Raji (cell line): ENCODE measurements around the gene NRXN2.

Experiments used
- POLR2A ChIP-seq: IDR thresholded peaks from 2 replicates; pipeline ENCODE4 v1.6.1; 2011; ENCODE audit warnings: low read depth, low read length, control low read depth; ENCODE audit not compliant: insufficient read depth

The NRXN2 gene

DNA sequence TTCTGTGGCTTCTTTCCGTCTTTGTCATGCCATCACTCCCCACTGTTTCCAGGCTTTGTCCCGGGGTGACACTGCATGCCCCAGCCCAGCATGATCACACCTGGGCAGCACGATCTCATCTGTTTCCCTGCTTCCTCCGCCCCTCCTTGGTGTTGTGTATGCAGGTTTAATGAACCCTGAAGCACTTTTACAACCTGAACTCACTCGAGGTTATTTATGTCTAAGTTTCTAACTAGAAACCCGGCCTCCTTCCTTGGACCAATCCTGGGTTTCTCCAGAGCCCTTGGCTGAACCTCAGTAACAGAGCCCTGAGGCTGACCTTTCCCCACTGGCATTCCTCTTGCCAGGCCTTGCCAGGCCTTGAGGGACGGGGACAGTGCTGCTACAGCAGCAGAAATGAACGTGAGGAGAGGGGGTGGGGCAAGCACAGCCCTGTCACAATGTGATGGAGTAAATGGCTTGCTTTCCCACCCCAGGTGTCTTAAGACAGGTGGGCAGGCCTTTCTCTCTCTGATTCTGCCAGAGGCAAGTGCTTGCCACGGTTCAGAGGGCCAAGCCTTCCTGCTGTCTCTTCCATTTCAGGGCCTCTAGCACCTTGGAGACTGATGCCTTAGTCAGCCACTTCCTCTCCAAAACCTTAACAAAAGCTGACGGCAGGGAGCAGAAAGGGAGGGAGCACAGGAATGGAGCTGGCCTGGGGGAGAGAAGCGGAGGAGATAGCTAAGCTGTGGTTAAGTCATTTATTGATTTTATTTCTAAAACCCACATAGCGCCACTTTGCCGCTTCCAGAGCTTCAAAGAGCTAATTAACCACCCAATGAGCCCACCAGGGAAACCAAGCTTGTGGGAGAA lies 39.9 kb upstream of the NRXN2 start:
- no peak for TF ChIP-seq POLR2A

DNA sequence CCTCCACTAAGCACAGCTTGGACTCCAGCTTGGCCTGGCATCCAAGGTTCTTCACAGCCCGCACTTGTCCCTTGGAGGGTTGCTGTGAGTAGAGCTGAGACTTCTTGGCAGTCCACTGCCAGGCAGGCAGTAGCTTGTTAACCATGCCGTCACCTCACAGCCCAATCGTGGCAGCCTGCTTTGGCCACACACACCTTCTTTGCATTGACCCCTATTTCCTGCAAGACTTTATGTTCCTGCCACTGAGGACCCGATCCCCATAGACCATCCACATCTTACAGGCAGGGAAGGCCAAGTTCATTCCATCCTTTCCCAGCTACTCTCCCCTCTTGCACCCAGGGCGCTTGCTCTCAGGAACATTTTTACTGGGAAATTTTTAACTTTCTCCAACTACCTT lies 39.3 kb upstream of the NRXN2 start:
- TF ChIP-seq POLR2A: no peak

- no peak for TF ChIP-seq POLR2A
Measured at GRCh38 chr11:64760759-64761420, 37.9 kb upstream of the NRXN2 start.

DNA sequence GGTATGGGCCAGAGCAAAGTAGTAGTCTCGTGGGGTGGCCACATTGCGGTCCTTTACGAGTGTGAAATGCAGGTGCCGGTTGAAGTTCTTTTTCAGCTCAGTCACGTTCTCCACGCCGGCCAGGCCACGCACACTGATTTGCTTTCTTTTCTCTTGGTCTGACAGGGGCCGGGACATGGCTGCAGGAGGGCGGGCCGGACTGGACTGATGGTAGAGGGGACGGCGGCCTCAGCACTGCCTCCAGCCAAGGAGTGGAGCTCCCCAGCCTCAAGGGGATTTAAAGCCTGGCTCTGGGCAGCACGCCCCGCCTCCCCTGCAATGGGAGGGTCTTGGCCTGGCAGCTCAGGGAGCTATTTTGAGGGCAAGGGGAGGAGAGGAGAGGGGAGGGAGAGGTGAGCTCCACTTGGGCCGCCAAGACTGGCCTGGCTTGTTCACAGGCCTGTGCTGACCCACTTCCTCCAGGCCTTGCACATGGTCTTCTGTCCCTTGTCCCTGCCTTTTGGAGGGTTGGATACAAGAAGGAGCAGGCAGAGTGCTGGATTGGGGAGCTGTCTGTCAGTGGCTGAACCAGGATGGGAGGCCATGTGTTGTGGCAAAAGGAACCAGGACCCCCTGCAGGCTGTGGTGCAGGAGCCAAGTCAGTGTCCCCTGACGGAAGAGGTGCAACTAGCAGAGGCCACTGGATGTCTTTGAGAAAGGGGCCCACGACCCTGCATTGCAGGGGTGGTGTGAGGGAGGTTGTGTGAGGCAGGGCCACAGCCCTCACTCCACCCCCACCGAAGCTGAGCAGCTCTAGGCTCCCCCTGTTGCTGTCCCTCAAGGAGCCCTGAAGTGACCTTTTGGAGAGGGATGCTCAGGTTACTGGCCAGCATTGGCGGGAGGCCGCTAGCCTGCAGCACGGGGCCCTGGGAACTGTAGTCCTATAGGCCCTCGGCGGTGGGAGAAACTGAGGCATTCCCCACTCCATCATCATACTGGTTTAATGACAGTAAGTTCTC lies 37.0 kb upstream of the NRXN2 start, which contains the start of gene PYGM:
Gene PYGM (minus strand): TSS at position 253 of the 998 bp plus-strand sequence. CDS start 76 bp downstream, at position 177.
- no peak for TF ChIP-seq POLR2A

- no peak for TF ChIP-seq POLR2A
Measured at GRCh38 chr11:64759131-64759721, 36.2 kb upstream of the NRXN2 start.

GRCh38 chr11:64758330-64759079 lies 35.5 kb upstream of the NRXN2 start:
- no peak for TF ChIP-seq POLR2A

- TF ChIP-seq POLR2A: no peak
Measured at GRCh38 chr11:64757549-64758329, 34.7 kb upstream of the NRXN2 start.

DNA sequence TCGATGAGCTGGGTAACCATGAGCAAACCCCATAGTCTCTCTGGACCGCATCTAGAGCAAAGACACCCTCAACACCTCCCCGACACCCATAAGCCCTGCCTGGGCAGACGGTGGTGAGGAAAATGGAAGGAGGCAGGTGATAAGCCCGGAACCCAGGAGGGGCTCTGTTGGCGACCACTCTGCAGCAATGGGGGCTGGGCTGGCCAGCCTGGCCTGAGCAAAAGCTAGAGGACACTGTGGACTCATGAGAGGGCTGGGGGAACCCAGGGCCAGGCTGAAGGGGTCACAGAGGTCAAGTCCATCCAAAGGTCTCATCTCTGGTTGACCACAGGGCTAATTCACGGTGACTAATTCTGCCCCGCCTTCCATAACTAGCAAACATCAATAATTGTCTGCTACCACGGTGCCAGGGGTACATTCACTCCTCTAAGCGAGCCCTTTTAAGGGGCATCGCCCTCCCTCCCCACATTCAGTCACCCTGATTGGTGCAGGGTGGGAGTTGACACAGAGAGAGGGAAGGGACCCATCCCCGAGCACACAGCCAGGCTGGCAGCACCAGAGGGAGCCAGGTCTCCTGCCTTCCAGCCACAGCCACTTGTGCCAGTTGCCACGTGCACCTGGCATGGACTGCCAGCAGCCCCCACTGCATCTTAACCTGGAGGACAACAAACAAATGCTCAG lies 32.8 kb upstream of the NRXN2 start:
- TF ChIP-seq POLR2A: no peak

DNA sequence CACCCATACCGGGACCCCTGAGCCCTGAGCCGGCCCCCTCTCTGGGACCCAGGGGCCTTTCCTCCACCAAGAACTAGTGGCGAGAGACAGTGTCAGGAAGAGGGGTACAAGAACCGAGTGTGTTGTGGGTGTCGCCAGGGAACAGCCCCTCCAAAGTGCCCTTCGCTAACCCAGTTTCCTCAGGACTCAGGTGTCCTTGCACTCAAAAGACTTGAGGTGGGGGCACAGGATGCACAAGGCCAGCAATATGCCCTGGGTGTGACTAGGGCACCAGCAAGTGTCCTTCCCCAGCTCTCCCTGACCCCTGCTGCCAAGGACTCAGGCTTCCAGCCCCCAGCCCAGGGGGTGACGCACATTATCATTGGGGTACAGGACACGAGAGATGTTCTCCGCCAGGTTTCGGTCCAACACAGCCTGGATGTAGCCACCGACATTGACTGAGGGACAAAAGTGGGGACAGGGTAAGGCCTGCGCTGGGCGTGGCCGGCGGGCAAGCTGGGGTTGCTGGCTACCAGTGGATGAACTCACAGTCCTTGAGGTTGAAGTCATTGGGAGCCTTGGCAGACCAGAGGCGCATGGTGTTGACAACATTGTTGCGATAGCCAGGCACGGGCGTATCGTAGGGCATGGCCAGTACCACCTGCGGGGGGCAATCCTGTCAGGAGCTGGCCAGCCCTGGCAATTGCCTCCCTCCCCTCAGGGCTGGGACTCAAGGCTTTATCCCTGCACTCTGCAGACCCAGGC lies 32.1 kb upstream of the NRXN2 start:
- TF ChIP-seq POLR2A: no peak

DNA sequence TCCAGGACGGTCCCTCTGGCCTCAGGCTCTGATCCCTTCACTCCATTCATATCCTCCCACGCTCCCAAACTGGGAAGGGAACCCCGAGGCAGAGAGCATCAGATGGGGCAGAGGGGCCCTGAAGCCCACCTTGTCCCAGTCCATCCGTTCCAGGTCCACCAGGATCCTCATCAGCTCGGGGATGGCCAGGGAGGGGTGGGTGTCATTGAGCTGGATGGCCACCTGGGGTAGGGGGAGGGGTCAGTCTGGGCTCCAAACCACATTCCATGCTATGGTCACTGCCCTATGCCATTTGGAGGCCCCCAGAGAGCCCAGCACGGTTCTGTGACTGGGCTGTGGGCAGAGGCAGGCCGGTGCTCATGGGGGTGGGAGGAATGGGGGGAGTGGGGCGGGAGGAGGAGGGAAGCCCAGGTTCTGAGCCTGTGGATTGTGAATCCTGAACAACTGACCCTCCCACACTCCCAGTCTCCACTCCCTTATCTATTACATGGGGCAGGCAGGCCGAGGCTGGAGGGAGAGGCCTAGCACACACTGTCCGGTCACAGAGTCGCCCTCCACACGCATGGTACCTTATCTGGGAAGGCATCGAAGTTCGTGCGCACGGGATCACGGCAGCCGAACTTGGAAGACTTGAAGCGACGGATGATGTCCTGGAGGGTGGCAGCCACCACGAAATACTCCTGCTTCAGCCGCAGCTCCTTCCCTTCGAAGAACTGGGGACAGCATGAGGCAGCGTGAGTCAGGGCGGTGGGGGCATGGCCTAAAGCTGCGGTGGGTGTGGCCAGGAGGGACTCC lies 31.3 kb upstream of the NRXN2 start:
- TF ChIP-seq POLR2A: no peak

- TF ChIP-seq POLR2A: no peak
Measured at GRCh38 chr11:64753380-64754123, 30.6 kb upstream of the NRXN2 start.
